GM19328 (cell line): ENCODE data around the gene AKR1C8.
"Not testable (repeated sequence)": the region's sequence is repeated elsewhere in the genome, so short reads cannot be mapped to it uniquely, and the experiment has no call there.

Experiments used
- ATAC-seq: cut with Tn5 transposase; IDR thresholded peaks from one replicate; pipeline ENCODE4 v1.9.1; 2021; ENCODE audit warnings: mild to moderate bottlenecking, moderate library complexity; ENCODE audit not compliant: unreplicated experiment

Gene AKR1C8

GRCh38 chr10:5168897-5169420 lies 16.0 kb downstream of the AKR1C8 start:
- ATAC-seq: no peak

- ATAC-seq: no peak
Observed at GRCh38 chr10:5165738-5166137, 19.2 kb downstream of the AKR1C8 start.

GRCh38 chr10:5163487-5163886 lies 21.5 kb downstream of the AKR1C8 start:
- ATAC-seq: no peak

GRCh38 chr10:5159126-5159525 lies 25.8 kb downstream of the AKR1C8 start:
- no peak for ATAC-seq

GRCh38 chr10:5157501-5157900 lies 27.4 kb downstream of the AKR1C8 start:
- no peak for ATAC-seq

- ATAC-seq: no peak
Observed at GRCh38 chr10:5155951-5156350, 29.0 kb downstream of the AKR1C8 start.

GRCh38 chr10:5151076-5151475 lies 33.9 kb downstream of the AKR1C8 start:
- ATAC-seq: no peak

GRCh38 chr10:5148678-5149032 lies 36.3 kb downstream of the AKR1C8 start:
- ATAC-seq: no peak

GRCh38 chr10:5147981-5148677 lies 36.8 kb downstream of the AKR1C8 start:
- no peak for ATAC-seq

- ATAC-seq: no peak
Observed at GRCh38 chr10:5147255-5147980, 37.5 kb downstream of the AKR1C8 start.

GRCh38 chr10:5146920-5147254 lies 38.1 kb downstream of the AKR1C8 start:
- ATAC-seq: no peak

- no peak for ATAC-seq
Observed at GRCh38 chr10:5143137-5143536, 41.8 kb downstream of the AKR1C8 start.

GRCh38 chr10:5142199-5142598 lies 42.8 kb downstream of the AKR1C8 start:
- no peak for ATAC-seq

- not testable (repeated sequence) for ATAC-seq
Observed at GRCh38 chr10:5137699-5138098, 47.3 kb downstream of the AKR1C8 start.

GRCh38 chr10:5136468-5137087 lies 48.4 kb downstream of the AKR1C8 start:
- no peak for ATAC-seq

- no peak for ATAC-seq
Observed at GRCh38 chr10:5135581-5135980, 49.4 kb downstream of the AKR1C8 start.

- ATAC-seq: no peak
Observed at GRCh38 chr10:5125315-5126044, 59.5 kb downstream of the AKR1C8 start.

GRCh38 chr10:5123886-5124285 lies 61.1 kb downstream of the AKR1C8 start:
- ATAC-seq: no peak

- ATAC-seq: not testable (repeated sequence)
Observed at GRCh38 chr10:5119997-5120396, 65.0 kb downstream of the AKR1C8 start.

GRCh38 chr10:5117026-5117425 lies 67.9 kb downstream of the AKR1C8 start:
- ATAC-seq: no peak

- no peak for ATAC-seq
Observed at GRCh38 chr10:5116621-5117020, 68.3 kb downstream of the AKR1C8 start.
